Measurements from ENCODE around the gene SH3RF3.

SH3RF3 gene

GRCh38 chr2:109435901-109436598 is 307.0 kb downstream of the SH3RF3 start:
- Histone ChIP-seq H3K9me3 (ENCODE audit: low read length) (no peaks in the 10 kb centered on the region), H2AFZ (ENCODE audit: low read depth, low read length) (no peak overlapping the region), H3K27me3 (ENCODE audit: insufficient read depth, low read length) (no peaks in the 10 kb centered on the region), H3K36me3 (ENCODE audit: insufficient read depth, low read length) (no peaks in the 10 kb centered on the region), H3K4me3 (ENCODE audit: low read length) (no peak overlapping the region), H3K4me1 (ENCODE audit: insufficient read depth, low read length) (peaks cover 10% of the 10 kb centered on the region)

GRCh38 chr2:109436610-109437225 is 307.7 kb downstream of the SH3RF3 start:
- Histone ChIP-seq H3K27me3 (ENCODE audit: insufficient read depth, low read length) (no peaks in the 10 kb centered on the region), H3K9me3 (ENCODE audit: low read length) (no peaks in the 10 kb centered on the region), H2AFZ (ENCODE audit: low read depth, low read length) (no peak overlapping the region), H3K4me3 (ENCODE audit: low read length) (no peak overlapping the region), H3K36me3 (ENCODE audit: insufficient read depth, low read length) (no peaks in the 10 kb centered on the region), H3K4me1 (ENCODE audit: insufficient read depth, low read length) (peaks cover 10% of the 10 kb centered on the region)

GRCh38 chr2:109437325-109438090 is 308.5 kb downstream of the SH3RF3 start:
- Histone ChIP-seq H3K4me1 (ENCODE audit: insufficient read depth, low read length) (peaks cover 10% of the 10 kb centered on the region), H3K27me3 (ENCODE audit: insufficient read depth, low read length) (no peaks in the 10 kb centered on the region), H3K4me3 (ENCODE audit: low read length) (no peak overlapping the region), H2AFZ (ENCODE audit: low read depth, low read length) (no peak overlapping the region), H3K36me3 (ENCODE audit: insufficient read depth, low read length) (no peaks in the 10 kb centered on the region), H3K9me3 (ENCODE audit: low read length) (no peaks in the 10 kb centered on the region)

- H3K4me3 ChIP-seq (ENCODE audit: low read length): no peak overlapping the region
- H3K4me1 ChIP-seq (ENCODE audit: insufficient read depth, low read length): peaks cover 10% of the 10 kb centered on the region
- no peaks in the 10 kb centered on the region for H3K36me3 ChIP-seq (ENCODE audit: insufficient read depth, low read length)
- no peaks in the 10 kb centered on the region for H3K9me3 ChIP-seq (ENCODE audit: low read length)
- no peaks in the 10 kb centered on the region for H3K27me3 ChIP-seq (ENCODE audit: insufficient read depth, low read length)
- H2AFZ ChIP-seq (ENCODE audit: low read depth, low read length): no peak overlapping the region
Measured at GRCh38 chr2:109438146-109438545, 309.1 kb downstream of the SH3RF3 start.

- Histone ChIP-seq H3K4me3 (ENCODE audit: low read length) (no peak overlapping the region), H3K27me3 (ENCODE audit: insufficient read depth, low read length) (no peaks in the 10 kb centered on the region), H3K9me3 (ENCODE audit: low read length) (no peaks in the 10 kb centered on the region), H2AFZ (ENCODE audit: low read depth, low read length) (no peak overlapping the region), H3K4me1 (ENCODE audit: insufficient read depth, low read length) (peaks cover 10% of the 10 kb centered on the region), H3K36me3 (ENCODE audit: insufficient read depth, low read length) (no peaks in the 10 kb centered on the region)
Measured at GRCh38 chr2:109438773-109439389, 309.9 kb downstream of the SH3RF3 start.

GRCh38 chr2:109439390-109439786 is 310.4 kb downstream of the SH3RF3 start:
- no peaks in the 10 kb centered on the region for H3K9me3 ChIP-seq (ENCODE audit: low read length)
- no peak overlapping the region for H2AFZ ChIP-seq (ENCODE audit: low read depth, low read length)
- H3K4me3 ChIP-seq (ENCODE audit: low read length): no peak overlapping the region
- H3K36me3 ChIP-seq (ENCODE audit: insufficient read depth, low read length): no peaks in the 10 kb centered on the region
- H3K4me1 ChIP-seq (ENCODE audit: insufficient read depth, low read length): peaks cover 10% of the 10 kb centered on the region
- no peaks in the 10 kb centered on the region for H3K27me3 ChIP-seq (ENCODE audit: insufficient read depth, low read length)

- peaks cover 10% of the 10 kb centered on the region for H3K4me1 ChIP-seq (ENCODE audit: insufficient read depth, low read length)
Measured at GRCh38 chr2:109439986-109440385, 311.0 kb downstream of the SH3RF3 start.

GRCh38 chr2:109440499-109441156 is 311.6 kb downstream of the SH3RF3 start:
- Histone ChIP-seq H3K9me3 (ENCODE audit: low read length) (no peaks in the 10 kb centered on the region), H2AFZ (ENCODE audit: low read depth, low read length) (no peak overlapping the region), H3K4me3 (ENCODE audit: low read length) (no peak overlapping the region), H3K27me3 (ENCODE audit: insufficient read depth, low read length) (no peaks in the 10 kb centered on the region), H3K36me3 (ENCODE audit: insufficient read depth, low read length) (no peaks in the 10 kb centered on the region), H3K4me1 (ENCODE audit: insufficient read depth, low read length) (peaks cover 10% of the 10 kb centered on the region)

More at GRCh38 chr2:109439986-109440385, 311.0 kb downstream of the SH3RF3 start:
- Histone ChIP-seq H3K36me3 (ENCODE audit: insufficient read depth, low read length) (no peaks in the 10 kb centered on the region), H3K4me3 (ENCODE audit: low read length) (no peak overlapping the region), H3K9me3 (ENCODE audit: low read length) (no peaks in the 10 kb centered on the region), H3K27me3 (ENCODE audit: insufficient read depth, low read length) (no peaks in the 10 kb centered on the region), H2AFZ (ENCODE audit: low read depth, low read length) (no peak overlapping the region)

- H3K27me3 ChIP-seq (ENCODE audit: insufficient read depth, low read length): no peaks in the 10 kb centered on the region
- no peaks in the 10 kb centered on the region for H3K9me3 ChIP-seq (ENCODE audit: low read length)
- no peaks in the 10 kb centered on the region for H3K36me3 ChIP-seq (ENCODE audit: insufficient read depth, low read length)
- H3K4me3 ChIP-seq (ENCODE audit: low read length): no peak overlapping the region
- peaks cover 18% of the 10 kb centered on the region for H3K4me1 ChIP-seq (ENCODE audit: insufficient read depth, low read length)
- no peak overlapping the region for H2AFZ ChIP-seq (ENCODE audit: low read depth, low read length)
Measured at GRCh38 chr2:109442715-109443319, 313.8 kb downstream of the SH3RF3 start.

GRCh38 chr2:109444916-109445315 is 315.9 kb downstream of the SH3RF3 start:
- H3K9me3 ChIP-seq (ENCODE audit: low read length): no peaks in the 10 kb centered on the region
- H3K4me1 ChIP-seq (ENCODE audit: insufficient read depth, low read length): peaks cover 7% of the 10 kb centered on the region
- no peak overlapping the region for H2AFZ ChIP-seq (ENCODE audit: low read depth, low read length)
- no peaks in the 10 kb centered on the region for H3K27me3 ChIP-seq (ENCODE audit: insufficient read depth, low read length)
- H3K36me3 ChIP-seq (ENCODE audit: insufficient read depth, low read length): no peaks in the 10 kb centered on the region
- no peak overlapping the region for H3K4me3 ChIP-seq (ENCODE audit: low read length)

GRCh38 chr2:109446278-109447131 is 317.5 kb downstream of the SH3RF3 start:
- H3K27me3 ChIP-seq (ENCODE audit: insufficient read depth, low read length): no peaks in the 10 kb centered on the region
- H3K36me3 ChIP-seq (ENCODE audit: insufficient read depth, low read length): no peaks in the 10 kb centered on the region
- no peak overlapping the region for H3K4me3 ChIP-seq (ENCODE audit: low read length)

GRCh38 chr2:109447251-109447661 is 318.3 kb downstream of the SH3RF3 start:
- Histone ChIP-seq H3K36me3 (ENCODE audit: insufficient read depth, low read length) (no peaks in the 10 kb centered on the region), H3K4me3 (ENCODE audit: low read length) (no peak overlapping the region), H3K9me3 (ENCODE audit: low read length) (no peaks in the 10 kb centered on the region), H3K4me1 (ENCODE audit: insufficient read depth, low read length) (peaks cover 7% of the 10 kb centered on the region), H2AFZ (ENCODE audit: low read depth, low read length) (no peak overlapping the region), H3K27me3 (ENCODE audit: insufficient read depth, low read length) (no peaks in the 10 kb centered on the region)

More at GRCh38 chr2:109446278-109447131, 317.5 kb downstream of the SH3RF3 start:
- H3K4me1 ChIP-seq (ENCODE audit: insufficient read depth, low read length): peaks cover 7% of the 10 kb centered on the region
- H3K9me3 ChIP-seq (ENCODE audit: low read length): no peaks in the 10 kb centered on the region
- H2AFZ ChIP-seq (ENCODE audit: low read depth, low read length): no peak overlapping the region
